ENCODE measurements around the gene ZCCHC10. TPM values are rescaled to one million over a fixed set of nuclear protein-coding genes. Genes with fewer than 3 reads are reported as not detected.

ZCCHC10 gene
- 19.7 and 27.4 TPM in 2 replicates for total RNA-seq

DNA sequence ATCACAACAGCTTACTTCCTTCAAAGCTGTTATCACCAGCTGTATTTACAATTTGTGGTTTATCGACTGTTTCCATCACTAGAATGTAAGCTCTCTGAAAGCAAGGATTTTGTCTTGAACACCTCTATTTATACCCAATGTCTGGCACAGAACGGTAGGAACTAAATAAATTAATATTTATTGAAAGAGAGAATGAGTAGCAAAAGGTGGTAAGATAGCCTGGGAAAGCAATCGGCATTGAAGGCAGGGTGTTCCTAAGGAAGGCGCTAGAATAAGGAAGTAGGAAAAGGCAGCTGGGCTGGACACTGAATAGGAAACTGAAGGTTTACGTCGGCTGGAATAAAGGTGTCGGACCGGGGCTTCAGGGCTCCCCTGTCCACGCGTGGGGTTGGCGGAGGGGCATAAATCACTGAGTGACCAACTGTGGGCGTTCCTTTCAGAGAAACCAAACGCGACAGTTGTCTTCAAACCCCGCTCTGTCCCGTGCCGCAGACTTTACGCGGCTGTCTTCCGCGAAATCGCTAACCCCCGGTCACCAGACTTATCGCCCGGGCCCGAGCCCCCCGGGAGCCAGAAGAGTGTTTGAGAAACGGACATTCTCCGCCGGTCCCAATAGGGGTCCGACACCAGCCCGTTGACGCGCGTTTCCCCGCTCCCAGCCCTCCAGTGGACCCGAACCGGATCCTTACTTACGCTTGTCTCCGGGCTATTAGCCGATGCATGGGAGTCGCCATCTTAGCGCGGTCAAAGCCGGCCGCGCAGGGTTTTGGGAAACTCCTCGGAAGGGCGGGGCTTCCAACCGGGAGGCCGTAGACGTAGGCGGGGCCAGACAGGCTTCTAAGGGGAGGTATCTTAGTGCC lies at the start of gene ZCCHC10:
Gene ZCCHC10, minus strand, starts transcription at position 746 of the 860 bp plus-strand sequence. Its CDS starts 12 bp downstream, at position 734.

DNA sequence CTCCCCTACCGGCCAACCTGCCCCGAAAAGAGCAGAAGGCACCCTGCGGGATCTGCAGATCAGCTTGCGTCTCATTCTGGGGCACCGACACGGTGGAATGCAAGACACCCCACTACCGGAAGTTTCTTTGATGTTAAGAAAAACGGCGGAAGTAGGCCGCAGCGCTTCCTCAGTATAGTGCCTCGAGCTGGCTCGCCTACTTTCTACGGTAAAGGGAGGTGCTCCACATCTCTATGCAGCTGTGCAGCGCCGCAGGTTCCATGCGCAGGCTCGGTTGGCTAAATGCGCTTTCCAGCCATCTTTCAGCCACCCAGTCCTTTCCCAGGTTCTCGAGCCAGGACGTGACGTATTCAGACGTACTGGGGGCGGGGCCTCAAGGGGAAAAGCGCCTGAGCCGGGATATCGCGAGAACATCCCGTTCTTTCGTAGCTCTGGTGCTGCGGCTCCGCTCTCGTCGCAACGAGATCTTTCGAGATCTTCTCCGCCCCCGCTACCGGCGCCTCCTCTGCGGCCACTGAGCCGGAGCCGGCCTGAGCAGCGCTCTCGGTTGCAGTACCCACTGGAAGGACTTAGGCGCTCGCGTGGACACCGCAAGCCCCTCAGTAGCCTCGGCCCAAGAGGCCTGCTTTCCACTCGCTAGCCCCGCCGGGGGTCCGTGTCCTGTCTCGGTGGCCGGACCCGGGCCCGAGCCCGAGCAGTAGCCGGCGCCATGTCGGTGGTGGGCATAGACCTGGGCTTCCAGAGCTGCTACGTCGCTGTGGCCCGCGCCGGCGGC lies 25.4 kb upstream of the ZCCHC10 start, which contains the start of gene HSPA4:
Gene HSPA4, plus strand, starts transcription at position 472 of the 775 bp plus-strand sequence. Its CDS starts 238 bp downstream, at position 710.

DNA sequence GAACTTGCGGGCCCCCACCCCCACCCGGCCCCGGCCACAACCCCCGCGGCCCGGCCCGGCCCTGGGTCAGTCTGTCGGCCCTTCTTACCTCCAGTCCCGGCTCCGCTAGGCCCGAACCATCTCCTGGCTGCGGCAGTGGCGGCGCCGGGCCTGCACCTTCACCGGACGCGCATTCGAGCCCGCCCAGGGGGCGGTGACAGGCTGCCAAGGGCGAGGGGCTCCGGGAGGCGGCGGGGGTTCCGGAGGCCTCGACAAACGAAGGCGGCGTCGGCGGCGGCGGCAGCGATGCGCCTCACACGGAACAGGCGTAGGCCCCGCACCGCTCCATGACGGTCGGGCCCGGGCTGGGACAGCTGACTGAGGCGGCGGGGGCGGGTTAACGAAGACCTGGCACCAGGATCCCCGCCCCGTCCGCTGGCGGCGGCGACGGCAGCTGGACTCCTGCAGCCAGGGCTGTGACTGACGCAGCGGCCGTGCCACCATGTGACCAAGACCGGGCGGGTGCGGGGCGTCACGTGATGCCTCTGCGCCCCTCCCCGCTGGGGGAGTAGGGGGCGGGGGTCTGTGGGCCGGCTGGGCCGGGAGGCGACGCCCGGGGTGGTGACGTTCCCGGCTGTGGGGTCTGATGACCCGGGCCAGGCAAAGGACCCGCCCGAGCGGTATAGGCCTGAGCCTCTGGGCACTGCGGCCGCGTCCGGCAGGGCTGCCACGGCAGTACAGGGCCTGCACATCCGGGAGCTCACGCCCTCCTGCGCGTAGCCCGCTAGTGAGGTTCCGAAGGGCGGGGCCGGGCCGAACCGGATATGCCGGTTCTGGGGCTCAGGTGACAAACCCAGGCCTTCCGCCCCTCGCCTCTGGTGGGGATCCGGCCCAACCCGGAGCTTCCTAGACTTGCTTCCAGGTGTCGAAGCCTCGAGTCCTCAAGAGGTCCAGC lies 62.9 kb downstream of the ZCCHC10 start, which contains the start of gene AFF4:
Gene AFF4, minus strand, starts transcription at position 464 of the 934 bp plus-strand sequence. CDS start 26,445 bp downstream, outside the sequence.

Other genes with a start within 250 kb of the ZCCHC10 start
- 37.9 and 50.1 TPM in 2 replicates for gene SEPTIN8, start 249.3 kb downstream of the ZCCHC10 start, total RNA-seq
- gene SOWAHA, start 213.2 kb downstream of the ZCCHC10 start, total RNA-seq, result 0.16 TPM in 1 of 2 replicates, not detected in the other
- 5.5 and 114 TPM in 2 replicates for gene SHROOM1, start 195.9 kb downstream of the ZCCHC10 start, total RNA-seq
- gene GDF9, start 160.1 kb downstream of the ZCCHC10 start, total RNA-seq, result 1.3 TPM in 1 of 2 replicates, not detected in the other
- 86.2 and 222 TPM in 2 replicates for gene UQCRQ, start 159.9 kb downstream of the ZCCHC10 start, total RNA-seq
- 0.32 TPM in 1 of 2 replicates, not detected in the other for gene LEAP2, start 152.9 kb downstream of the ZCCHC10 start, total RNA-seq
- 38.5 and 44.4 TPM in 2 replicates for gene AFF4, start 62.9 kb downstream of the ZCCHC10 start, total RNA-seq
- 53.4 and 83.8 TPM in 2 replicates for gene HSPA4, start 25.5 kb upstream of the ZCCHC10 start, total RNA-seq

Measured in epithelial cell of alveolus of lung (primary cell).